ENCODE measurements around the gene MAN2C1.
"Not testable (repeated sequence)": the region's sequence is repeated elsewhere in the genome, so short reads cannot be mapped to it uniquely, and the experiment has no call there.

The MAN2C1 gene

DNA sequence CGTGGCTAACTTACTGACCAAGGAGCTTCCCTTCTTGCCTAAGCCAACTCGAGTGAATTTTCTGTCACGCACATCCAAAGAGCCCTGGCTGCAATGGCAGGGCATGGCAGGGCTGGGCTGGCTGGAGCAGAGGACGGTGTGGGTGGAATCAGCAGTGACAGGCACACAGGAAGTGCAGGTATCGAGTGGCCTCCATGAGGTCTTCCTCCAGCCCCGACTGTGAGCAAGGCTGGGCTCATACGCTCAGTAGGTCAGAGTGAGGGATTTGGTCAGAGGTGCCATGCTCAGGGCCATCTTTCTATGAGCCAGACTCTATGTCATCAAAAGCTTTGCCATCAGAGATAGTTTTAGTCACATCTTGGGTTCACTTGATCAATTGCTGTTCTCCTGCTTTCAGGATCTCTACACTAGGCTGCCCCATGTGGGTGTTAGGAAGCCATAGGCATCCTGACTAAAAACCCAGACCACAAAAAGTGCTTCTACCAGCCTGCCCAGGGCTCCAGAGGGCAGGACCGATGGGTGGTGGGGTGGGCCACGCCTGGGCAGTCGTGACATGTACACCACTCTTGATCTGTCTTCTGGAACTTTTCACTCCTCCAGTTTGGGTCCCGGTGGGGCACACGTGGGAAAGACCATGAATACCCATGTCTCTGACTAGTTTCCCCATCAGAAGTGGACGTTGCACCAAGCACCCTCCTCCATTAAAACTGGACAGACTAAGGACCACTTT, 55.1 kb downstream of the MAN2C1 start:
- CTCF ChIA-PET = no interaction called here
- TF ChIP-seq, protein P1, sequence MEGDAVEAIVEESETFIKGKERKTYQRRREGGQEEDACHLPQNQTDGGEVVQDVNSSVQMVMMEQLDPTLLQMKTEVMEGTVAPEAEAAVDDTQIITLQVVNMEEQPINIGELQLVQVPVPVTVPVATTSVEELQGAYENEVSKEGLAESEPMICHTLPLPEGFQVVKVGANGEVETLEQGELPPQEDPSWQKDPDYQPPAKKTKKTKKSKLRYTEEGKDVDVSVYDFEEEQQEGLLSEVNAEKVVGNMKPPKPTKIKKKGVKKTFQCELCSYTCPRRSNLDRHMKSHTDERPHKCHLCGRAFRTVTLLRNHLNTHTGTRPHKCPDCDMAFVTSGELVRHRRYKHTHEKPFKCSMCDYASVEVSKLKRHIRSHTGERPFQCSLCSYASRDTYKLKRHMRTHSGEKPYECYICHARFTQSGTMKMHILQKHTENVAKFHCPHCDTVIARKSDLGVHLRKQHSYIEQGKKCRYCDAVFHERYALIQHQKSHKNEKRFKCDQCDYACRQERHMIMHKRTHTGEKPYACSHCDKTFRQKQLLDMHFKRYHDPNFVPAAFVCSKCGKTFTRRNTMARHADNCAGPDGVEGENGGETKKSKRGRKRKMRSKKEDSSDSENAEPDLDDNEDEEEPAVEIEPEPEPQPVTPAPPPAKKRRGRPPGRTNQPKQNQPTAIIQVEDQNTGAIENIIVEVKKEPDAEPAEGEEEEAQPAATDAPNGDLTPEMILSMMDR (conservative IDR thresholded peaks at IDR 0.05; ENCODE audit: low read depth) = no peak
- POLR2A ChIA-PET (ENCODE audit: low non-redundant PET) = no interaction called here
- no peak for DNase-seq (ENCODE audit: low spot score)
- H3K27ac ChIP-seq = peak overlapping the region; percentile 34

DNA sequence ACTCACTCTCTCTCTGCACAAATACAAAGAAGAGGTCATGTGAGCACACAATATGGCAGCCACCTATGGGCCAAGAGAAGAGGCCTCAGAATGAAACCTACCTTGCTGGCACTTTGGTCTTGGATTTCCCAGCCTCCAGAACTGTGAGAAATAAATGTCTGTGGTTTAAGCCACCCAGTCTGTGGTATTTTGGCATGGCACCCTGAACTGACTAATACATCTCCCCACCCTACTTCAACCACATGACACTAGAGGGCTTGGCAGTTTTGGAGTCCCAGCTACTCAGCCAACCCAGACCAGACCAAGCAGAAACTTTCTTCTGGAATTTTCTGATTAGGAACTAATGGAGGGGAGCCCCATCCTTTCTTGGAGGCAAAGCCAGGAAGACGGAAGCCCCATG, 55.9 kb downstream of the MAN2C1 start:
- peak; percentile 28 for DNase-seq (ENCODE audit: low spot score)
- POLR2A ChIA-PET (ENCODE audit: low non-redundant PET); CTCF ChIA-PET: not testable (repeated sequence)
- peak overlapping the region; percentile 34 for H3K27ac ChIP-seq

DNA sequence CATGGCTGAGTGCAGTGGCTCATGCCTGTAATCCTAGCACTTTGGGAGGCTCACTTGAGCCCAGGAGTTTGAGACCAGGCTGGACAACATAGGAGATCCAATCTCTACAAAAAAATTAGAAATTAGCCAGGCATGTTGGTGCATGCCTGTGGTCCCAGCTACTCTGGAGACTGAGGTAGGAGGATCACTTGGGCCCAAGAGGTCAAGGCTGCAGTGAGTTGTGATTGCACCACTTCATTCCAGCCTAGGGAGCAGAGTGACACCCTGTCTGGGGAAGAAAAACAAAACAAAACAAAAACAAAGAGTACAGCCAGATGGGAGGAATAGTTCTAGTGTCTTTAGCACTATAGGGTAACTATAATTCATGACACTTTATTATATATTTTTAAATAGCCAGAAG, 58.7 kb downstream of the MAN2C1 start:
- TF ChIP-seq, protein P1 (conservative IDR thresholded peaks at IDR 0.05; ENCODE audit: low read depth) = no peak
- ChIA-PET CTCF (no interaction called here), POLR2A (ENCODE audit: low non-redundant PET) (no interaction called here)
- H3K27ac ChIP-seq = no peak overlapping the region
- no peak for DNase-seq (ENCODE audit: low spot score)

DNA sequence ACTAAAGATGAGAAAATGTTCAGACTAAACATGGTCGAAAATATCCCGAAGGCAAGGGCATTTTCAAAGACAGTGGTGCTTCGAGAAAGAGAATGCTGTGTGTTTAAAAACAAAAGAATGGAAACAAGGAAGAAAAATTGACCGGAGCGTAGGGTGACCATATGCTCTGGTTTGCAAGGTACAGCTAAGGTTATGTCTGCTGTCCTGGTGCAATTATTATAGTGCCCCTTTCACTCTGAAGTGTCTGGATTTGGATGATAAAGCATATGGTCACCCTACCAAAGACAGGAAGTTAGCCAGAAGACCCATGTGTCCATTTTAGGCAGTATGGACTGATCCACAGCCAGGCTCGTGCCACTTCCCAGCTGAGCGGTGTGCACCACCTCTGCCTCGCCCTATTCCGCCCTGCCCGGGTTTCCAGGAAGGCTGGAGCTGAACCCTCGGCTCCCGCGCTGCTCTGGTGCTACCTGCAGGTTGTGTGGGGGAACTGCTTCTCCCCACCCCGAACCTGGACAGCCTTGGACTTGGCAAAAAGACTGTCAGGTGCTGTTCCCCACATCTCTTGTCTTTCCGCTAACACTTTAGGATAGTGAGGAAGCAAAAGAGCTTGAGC, 60.5 kb downstream of the MAN2C1 start:
- H3K27ac ChIP-seq = no peak overlapping the region
- POLR2A ChIA-PET (ENCODE audit: low non-redundant PET) = no interaction called here
- TF ChIP-seq, protein P1 (conservative IDR thresholded peaks at IDR 0.05; ENCODE audit: low read depth) = peak; percentile 46
- peak; percentile 50 for DNase-seq (ENCODE audit: low spot score)
- CTCF ChIA-PET = interaction anchor here (0.7 kb wide), 1 partner anchor 260 kb away, joined by 5 read pairs; no protein-coding TSS in a partner anchor

DNA sequence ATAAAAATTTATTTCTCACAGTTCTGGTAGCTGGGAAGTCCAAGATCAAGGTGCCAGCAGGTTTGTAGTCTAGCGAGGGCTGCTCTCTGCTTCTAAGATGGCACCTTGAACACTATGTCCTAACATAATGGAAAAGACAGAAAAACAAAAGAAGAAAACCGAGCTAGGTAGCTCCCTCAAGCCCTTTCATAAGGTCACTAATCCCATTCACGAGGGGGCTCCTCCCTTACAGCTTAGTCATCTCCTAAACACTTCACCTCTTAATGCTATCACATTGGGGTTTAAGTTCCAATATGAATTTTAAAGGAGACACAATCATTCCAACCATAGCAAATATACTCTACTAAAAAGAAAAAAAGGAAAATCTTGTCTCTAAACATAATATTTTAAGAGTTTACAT, 62.2 kb downstream of the MAN2C1 start:
- no peak overlapping the region for H3K27ac ChIP-seq
- CTCF ChIA-PET = interaction anchor here (0.7 kb wide), 1 partner anchor 277 kb away, joined by 3 read pairs; no protein-coding TSS in a partner anchor
- POLR2A ChIA-PET (ENCODE audit: low non-redundant PET) = interaction anchor here (0.5 kb wide), 1 partner anchor 436 kb away, joined by 3 read pairs; no protein-coding TSS in a partner anchor
- TF ChIP-seq, protein P1 (conservative IDR thresholded peaks at IDR 0.05; ENCODE audit: low read depth) = no peak
- no peak for DNase-seq (ENCODE audit: low spot score)

Measured in RWPE1 (cell line).